ENCODE data around the gene HMGN5.

Gene HMGN5

DNA sequence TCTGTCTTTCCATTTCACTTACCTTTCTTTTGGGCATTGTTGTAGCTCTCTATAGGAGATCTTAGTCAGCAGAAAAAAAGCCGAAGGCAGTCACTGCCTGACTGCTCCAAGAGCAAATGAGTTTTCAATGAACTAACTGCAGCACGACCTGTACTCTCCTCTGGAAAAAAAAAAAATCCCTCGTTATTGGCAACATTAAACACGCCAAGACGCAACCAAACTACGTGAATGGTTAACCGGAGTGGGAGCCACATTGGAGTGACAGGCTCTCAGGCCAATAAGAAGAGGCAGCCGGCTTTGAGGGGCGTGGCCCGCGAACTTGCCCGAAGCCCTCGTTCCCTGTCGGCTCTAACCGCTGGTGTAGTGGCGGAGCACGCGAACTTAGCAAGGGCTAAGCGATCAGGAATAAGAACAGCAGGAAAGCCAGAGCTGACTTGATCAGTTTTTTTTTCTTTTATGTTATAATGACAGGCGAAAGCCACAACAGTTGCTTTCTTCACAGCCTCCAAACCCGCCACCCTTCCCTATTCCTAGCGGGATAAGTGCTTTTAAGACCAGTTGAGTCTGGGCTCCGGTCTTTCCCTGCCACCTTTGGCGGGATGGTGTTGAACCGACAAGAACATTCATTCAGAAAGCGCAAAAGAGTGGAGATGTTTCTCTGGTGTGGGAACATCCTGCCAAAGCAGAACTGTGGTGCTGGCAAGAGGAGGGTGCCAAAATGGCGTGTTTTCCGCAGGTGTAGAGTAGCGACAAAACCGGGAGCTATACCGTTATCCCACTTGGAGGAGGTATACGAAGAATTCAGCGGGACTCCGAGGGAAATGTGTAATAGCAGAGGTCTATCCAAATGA, 80.0 kb downstream of the HMGN5 start:
- ChIA-PET POLR2A (no interaction called here), CTCF (interaction anchor here (0.8 to 1.6 kb wide), 2 partner anchors 75 to 81 kb away, joined by 3 to 4 read pairs; partner anchors contain the start of genes HMGN5 and SH3BGRL)
- Histone ChIP-seq H3K27me3 (replicated peaks in 2 of 5; ENCODE audit: control insufficient read depth in 4 of 5, insufficient read depth in 5 of 5, low read length in 4 of 5) (peaks cover 0 to 12% (median 0%) of the 10 kb centered on the region in 5 experiments), H3K4me3 (ENCODE audit: control insufficient read depth in 1 of 7, extremely low read depth in 1 of 7, insufficient read depth in 4 of 7, low read depth in 2 of 7, low read length in 6 of 7) (peak overlapping the region; percentile 40 to 95 (median 84)), H3K4me1 (ENCODE audit: control extremely low read depth in 1 of 4, control insufficient read depth in 4 of 4, insufficient read depth in 4 of 4, low read length in 3 of 4) (peaks cover 0 to 11% (median 4%) of the 10 kb centered on the region in 4 experiments), H3K36me3 (ENCODE audit: control insufficient read depth in 4 of 4, insufficient read depth in 4 of 4, low read length in 3 of 4) (no peaks in the 10 kb centered on the region), H3K9me3 (ENCODE audit: control extremely low read depth in 1 of 5, control insufficient read depth in 4 of 5, insufficient read depth in 2 of 5, low read depth in 1 of 5, low read length in 4 of 5) (no peaks in the 10 kb centered on the region), H3K27ac (ENCODE audit: insufficient read depth in 1 of 2, low read depth in 1 of 2, low read length in 2 of 2, poor library complexity in 1 of 2, severe bottlenecking in 2 of 2) (peak overlapping the region; percentile 44 to 74)
- 21% methylated on average over 31 of the region's 34 CpGs for WGBS (ENCODE audit: insufficient coverage)
- peak; percentile 93 to 97 (median 97) for DNase-seq

- H3K27ac ChIP-seq (ENCODE audit: insufficient read depth in 1 of 2, low read depth in 1 of 2, low read length in 2 of 2, poor library complexity in 1 of 2, severe bottlenecking in 2 of 2), result peak overlapping the region; percentile 44 to 74
- no peaks in the 10 kb centered on the region for H3K36me3 ChIP-seq (ENCODE audit: control insufficient read depth in 4 of 4, insufficient read depth in 4 of 4, low read length in 3 of 4)
- peaks cover 0 to 11% (median 4%) of the 10 kb centered on the region in 4 experiments for H3K4me1 ChIP-seq (ENCODE audit: control extremely low read depth in 1 of 4, control insufficient read depth in 4 of 4, insufficient read depth in 4 of 4, low read length in 3 of 4)
- peak overlapping the region; percentile 52 to 95 (median 84) for H3K4me3 ChIP-seq (ENCODE audit: control insufficient read depth in 1 of 7, extremely low read depth in 1 of 7, insufficient read depth in 4 of 7, low read depth in 2 of 7, low read length in 6 of 7)
- H3K9me3 ChIP-seq (ENCODE audit: control extremely low read depth in 1 of 5, control insufficient read depth in 4 of 5, insufficient read depth in 2 of 5, low read depth in 1 of 5, low read length in 4 of 5), result no peaks in the 10 kb centered on the region
- peak; percentile 58 to 72 (median 62) for DNase-seq
- 13% methylated on average over 12 of the region's 12 CpGs for WGBS (ENCODE audit: insufficient coverage)
- ChIA-PET CTCF (interaction anchor here (0.8 to 1.6 kb wide), 4 partner anchors 23 to 312 kb away, joined by 3 to 4 read pairs (median 3); partner anchors contain the start of genes HMGN5 and SH3BGRL), POLR2A (no interaction called here)
- peaks cover 0 to 12% (median 0%) of the 10 kb centered on the region in 5 experiments for H3K27me3 ChIP-seq (replicated peaks in 2 of 5; ENCODE audit: control insufficient read depth in 4 of 5, insufficient read depth in 5 of 5, low read length in 4 of 5)
Observed at GRCh38 chrX:81120936-81121371, 80.8 kb downstream of the HMGN5 start.

DNA sequence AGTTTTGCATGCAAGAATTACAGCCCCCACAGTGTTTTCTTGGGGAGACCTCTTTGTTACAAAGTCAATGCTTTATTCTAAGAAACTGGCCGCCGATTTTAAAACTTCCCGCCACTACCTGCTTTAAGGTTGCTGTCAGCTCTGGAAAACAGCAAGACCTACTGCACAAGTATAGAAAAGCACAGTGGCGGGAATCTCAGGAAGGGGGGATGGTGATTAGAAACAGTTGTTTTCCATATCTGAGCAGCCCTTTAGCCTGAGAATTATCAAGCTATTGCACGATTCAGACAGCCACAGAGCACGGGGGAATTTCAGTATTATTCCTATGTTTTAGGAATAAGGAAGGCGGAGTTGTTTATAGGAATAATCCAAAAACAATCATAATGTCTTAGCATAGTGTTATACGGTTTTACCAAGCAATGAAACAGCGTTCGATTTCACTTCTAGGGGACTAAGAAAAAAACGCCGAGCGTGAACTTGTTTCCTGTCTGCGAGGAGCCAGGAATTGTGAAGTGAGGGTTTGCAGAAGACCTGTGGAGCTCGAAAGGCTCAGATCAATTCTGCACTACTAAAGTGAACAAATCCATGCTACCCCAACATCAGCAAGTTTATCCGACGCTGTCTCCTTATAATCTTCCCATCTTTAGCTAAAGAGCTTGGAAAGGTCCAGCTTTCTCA, 81.3 kb downstream of the HMGN5 start:
- H3K27ac ChIP-seq (ENCODE audit: insufficient read depth in 1 of 2, low read depth in 1 of 2, low read length in 2 of 2, poor library complexity in 1 of 2, severe bottlenecking in 2 of 2), result peak overlapping the region in 1 of 2 experiments; percentile 14
- H3K4me1 ChIP-seq (ENCODE audit: control extremely low read depth in 1 of 4, control insufficient read depth in 4 of 4, insufficient read depth in 4 of 4, low read length in 3 of 4), result peaks cover 0 to 11% (median 4%) of the 10 kb centered on the region in 4 experiments
- peaks cover 0 to 12% (median 0%) of the 10 kb centered on the region in 5 experiments for H3K27me3 ChIP-seq (replicated peaks in 2 of 5; ENCODE audit: control insufficient read depth in 4 of 5, insufficient read depth in 5 of 5, low read length in 4 of 5)
- H3K4me3 ChIP-seq (ENCODE audit: control insufficient read depth in 1 of 7, extremely low read depth in 1 of 7, insufficient read depth in 4 of 7, low read depth in 2 of 7, low read length in 6 of 7), result peak overlapping the region; percentile 52 to 95 (median 84)
- POLR2A ChIA-PET, result no interaction called here
- no peaks in the 10 kb centered on the region for H3K9me3 ChIP-seq (ENCODE audit: control extremely low read depth in 1 of 5, control insufficient read depth in 4 of 5, insufficient read depth in 2 of 5, low read depth in 1 of 5, low read length in 4 of 5)
- CTCF ChIA-PET, result interaction anchor here (0.8 to 1.1 kb wide), 3 partner anchors 23 to 312 kb away, joined by 3 read pairs; no protein-coding TSS in a partner anchor
- peak; percentile 9 to 13 (median 10) for DNase-seq
- no peaks in the 10 kb centered on the region for H3K36me3 ChIP-seq (ENCODE audit: control insufficient read depth in 4 of 4, insufficient read depth in 4 of 4, low read length in 3 of 4)
- WGBS (ENCODE audit: insufficient coverage), result 27% methylated on average over 10 of the region's 17 CpGs

GRCh38 chrX:81114757-81115156, 87.0 kb downstream of the HMGN5 start:
- no peak overlapping the region for H3K27ac ChIP-seq (ENCODE audit: insufficient read depth in 1 of 2, low read depth in 1 of 2, low read length in 2 of 2, poor library complexity in 1 of 2, severe bottlenecking in 2 of 2)
- H3K9me3 ChIP-seq (ENCODE audit: control extremely low read depth in 1 of 5, control insufficient read depth in 4 of 5, insufficient read depth in 2 of 5, low read depth in 1 of 5, low read length in 4 of 5), result no peaks in the 10 kb centered on the region
- peaks cover 0 to 4% (median 1%) of the 10 kb centered on the region in 4 experiments for H3K4me1 ChIP-seq (ENCODE audit: control extremely low read depth in 1 of 4, control insufficient read depth in 4 of 4, insufficient read depth in 4 of 4, low read length in 3 of 4)
- H3K4me3 ChIP-seq (ENCODE audit: control insufficient read depth in 1 of 7, extremely low read depth in 1 of 7, insufficient read depth in 4 of 7, low read depth in 2 of 7, low read length in 6 of 7), result no peak overlapping the region
- no peaks in the 10 kb centered on the region for H3K27me3 ChIP-seq (replicated peaks in 2 of 5; ENCODE audit: control insufficient read depth in 4 of 5, insufficient read depth in 5 of 5, low read length in 4 of 5)
- ChIA-PET POLR2A (no interaction called here), CTCF (no interaction called here)
- H3K36me3 ChIP-seq (ENCODE audit: control insufficient read depth in 4 of 4, insufficient read depth in 4 of 4, low read length in 3 of 4), result no peaks in the 10 kb centered on the region
- WGBS (ENCODE audit: insufficient coverage), result 58% methylated on average over 2 of the region's 2 CpGs
- no peak for DNase-seq

- Histone ChIP-seq H3K36me3 (ENCODE audit: control insufficient read depth in 4 of 4, insufficient read depth in 4 of 4, low read length in 3 of 4) (no peaks in the 10 kb centered on the region), H3K9me3 (ENCODE audit: control extremely low read depth in 1 of 5, control insufficient read depth in 4 of 5, insufficient read depth in 2 of 5, low read depth in 1 of 5, low read length in 4 of 5) (peaks cover 0 to 6% (median 0%) of the 10 kb centered on the region in 5 experiments), H3K27ac (ENCODE audit: insufficient read depth in 1 of 2, low read depth in 1 of 2, low read length in 2 of 2, poor library complexity in 1 of 2, severe bottlenecking in 2 of 2) (no peak overlapping the region), H3K4me1 (ENCODE audit: control extremely low read depth in 1 of 4, control insufficient read depth in 4 of 4, insufficient read depth in 4 of 4, low read length in 3 of 4) (no peaks in the 10 kb centered on the region), H3K27me3 (replicated peaks in 2 of 5; ENCODE audit: control insufficient read depth in 4 of 5, insufficient read depth in 5 of 5, low read length in 4 of 5) (no peaks in the 10 kb centered on the region), H3K4me3 (ENCODE audit: control insufficient read depth in 1 of 7, extremely low read depth in 1 of 7, insufficient read depth in 4 of 7, low read depth in 2 of 7, low read length in 6 of 7) (no peak overlapping the region)
- no peak for DNase-seq
- 40% methylated on average over 1 of the region's 3 CpGs for WGBS (ENCODE audit: insufficient coverage)
- CTCF ChIA-PET, result no interaction called here
- POLR2A ChIA-PET, result no interaction called here
Observed at GRCh38 chrX:81110286-81110685, 91.4 kb downstream of the HMGN5 start.

DNA sequence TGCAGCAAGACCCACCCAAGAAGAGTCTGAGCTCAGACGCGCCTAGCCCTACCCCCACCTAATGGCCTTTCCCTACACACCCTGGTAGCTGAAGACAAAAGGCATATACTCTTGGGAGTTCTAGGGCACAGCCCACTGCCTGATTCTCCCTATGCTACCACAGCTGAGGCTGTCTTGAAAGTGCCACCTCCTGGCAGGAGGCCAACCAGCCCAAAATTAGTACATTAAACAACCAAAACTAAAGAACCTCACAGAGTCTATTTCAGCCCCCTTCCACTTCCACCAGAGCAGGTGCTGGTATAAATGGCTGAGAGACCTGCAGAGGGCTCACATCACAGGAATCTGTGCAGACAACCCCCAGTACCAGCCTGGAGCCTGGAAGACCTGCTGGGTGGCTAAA, 119.1 kb downstream of the HMGN5 start:
- no peak overlapping the region for H3K27ac ChIP-seq (ENCODE audit: insufficient read depth in 1 of 2, low read depth in 1 of 2, low read length in 2 of 2, poor library complexity in 1 of 2, severe bottlenecking in 2 of 2)
- 92% methylated on average over 2 of the region's 2 CpGs for WGBS (ENCODE audit: insufficient coverage)
- CTCF ChIA-PET, result no interaction called here
- no peaks in the 10 kb centered on the region for H3K27me3 ChIP-seq (replicated peaks in 2 of 5; ENCODE audit: control insufficient read depth in 4 of 5, insufficient read depth in 5 of 5, low read length in 4 of 5)
- H3K4me1 ChIP-seq (ENCODE audit: control extremely low read depth in 1 of 4, control insufficient read depth in 4 of 4, insufficient read depth in 4 of 4, low read length in 3 of 4), result no peaks in the 10 kb centered on the region
- POLR2A ChIA-PET, result no interaction called here
- no peak overlapping the region for H3K4me3 ChIP-seq (ENCODE audit: control insufficient read depth in 1 of 7, extremely low read depth in 1 of 7, insufficient read depth in 4 of 7, low read depth in 2 of 7, low read length in 6 of 7)
- H3K36me3 ChIP-seq (ENCODE audit: control insufficient read depth in 4 of 4, insufficient read depth in 4 of 4, low read length in 3 of 4), result no peaks in the 10 kb centered on the region
- no peak for DNase-seq
- H3K9me3 ChIP-seq (ENCODE audit: control extremely low read depth in 1 of 5, control insufficient read depth in 4 of 5, insufficient read depth in 2 of 5, low read depth in 1 of 5, low read length in 4 of 5), result peaks cover 0 to 2% (median 0%) of the 10 kb centered on the region in 5 experiments
